ENCODE data around the gene MLST8. TPM values are rescaled to one million over a fixed set of nuclear protein-coding genes. Genes with fewer than 3 reads are reported as not detected.

MLST8 gene
- total RNA-seq, 2 experiments from 2014 or later, result 70.0 to 70.7 TPM

DNA sequence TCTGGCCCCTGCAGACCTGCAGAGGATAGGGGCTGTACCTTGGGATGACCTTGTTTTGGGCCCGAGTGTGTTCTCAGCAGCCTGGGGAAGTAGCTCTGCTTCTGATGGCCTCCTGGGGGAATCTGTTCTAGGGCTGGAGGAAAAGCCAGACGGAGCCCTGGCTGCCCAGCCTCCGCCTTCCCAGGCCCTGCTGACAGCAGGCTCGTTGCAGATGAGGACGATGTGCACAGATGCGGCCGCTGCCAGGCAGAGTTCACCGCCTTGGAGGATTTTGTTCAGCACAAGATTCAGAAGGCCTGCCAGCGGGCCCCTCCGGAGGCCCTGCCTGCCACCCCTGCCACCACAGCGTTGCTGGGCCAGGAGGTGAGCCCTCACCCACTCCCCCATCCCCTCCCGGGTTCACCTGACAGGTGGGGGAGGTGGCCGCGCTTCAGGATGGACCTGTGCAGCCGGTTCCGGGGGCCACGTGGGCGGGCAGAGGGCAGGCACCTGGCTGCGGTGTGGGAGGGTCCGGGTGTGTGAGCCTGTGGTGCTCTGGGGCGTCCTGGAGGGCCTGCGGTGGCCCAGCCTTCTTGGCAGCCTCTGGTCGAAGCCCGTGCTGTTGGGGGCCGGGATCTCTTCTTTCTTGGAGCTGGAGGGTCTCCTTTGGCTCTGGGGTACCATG is 23.0 kb downstream of the MLST8 start:
- Mint-ChIP-seq H3K27me3 (no peaks in the 10 kb centered on the region), H3K9me3 (no peaks in the 10 kb centered on the region), H3K4me1 (ENCODE audit: low read depth) (peaks cover 7% of the 10 kb centered on the region), H3K27ac (no peak overlapping the region), H3K4me3 (no peak overlapping the region), H3K36me3 (ENCODE audit: low read depth) (peaks cover 18% of the 10 kb centered on the region)
- POLR2A ChIA-PET, result no interaction called here
- TF ChIP-seq, protein P1, sequence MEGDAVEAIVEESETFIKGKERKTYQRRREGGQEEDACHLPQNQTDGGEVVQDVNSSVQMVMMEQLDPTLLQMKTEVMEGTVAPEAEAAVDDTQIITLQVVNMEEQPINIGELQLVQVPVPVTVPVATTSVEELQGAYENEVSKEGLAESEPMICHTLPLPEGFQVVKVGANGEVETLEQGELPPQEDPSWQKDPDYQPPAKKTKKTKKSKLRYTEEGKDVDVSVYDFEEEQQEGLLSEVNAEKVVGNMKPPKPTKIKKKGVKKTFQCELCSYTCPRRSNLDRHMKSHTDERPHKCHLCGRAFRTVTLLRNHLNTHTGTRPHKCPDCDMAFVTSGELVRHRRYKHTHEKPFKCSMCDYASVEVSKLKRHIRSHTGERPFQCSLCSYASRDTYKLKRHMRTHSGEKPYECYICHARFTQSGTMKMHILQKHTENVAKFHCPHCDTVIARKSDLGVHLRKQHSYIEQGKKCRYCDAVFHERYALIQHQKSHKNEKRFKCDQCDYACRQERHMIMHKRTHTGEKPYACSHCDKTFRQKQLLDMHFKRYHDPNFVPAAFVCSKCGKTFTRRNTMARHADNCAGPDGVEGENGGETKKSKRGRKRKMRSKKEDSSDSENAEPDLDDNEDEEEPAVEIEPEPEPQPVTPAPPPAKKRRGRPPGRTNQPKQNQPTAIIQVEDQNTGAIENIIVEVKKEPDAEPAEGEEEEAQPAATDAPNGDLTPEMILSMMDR (IDR thresholded peaks at IDR 0.05), result no peak
- CTCF ChIA-PET, result no interaction called here
- ATAC-seq, result no peak
- intact Hi-C loops (cut with micrococcal nuclease), result no loop called here
- DNase-seq, result no peak

DNA sequence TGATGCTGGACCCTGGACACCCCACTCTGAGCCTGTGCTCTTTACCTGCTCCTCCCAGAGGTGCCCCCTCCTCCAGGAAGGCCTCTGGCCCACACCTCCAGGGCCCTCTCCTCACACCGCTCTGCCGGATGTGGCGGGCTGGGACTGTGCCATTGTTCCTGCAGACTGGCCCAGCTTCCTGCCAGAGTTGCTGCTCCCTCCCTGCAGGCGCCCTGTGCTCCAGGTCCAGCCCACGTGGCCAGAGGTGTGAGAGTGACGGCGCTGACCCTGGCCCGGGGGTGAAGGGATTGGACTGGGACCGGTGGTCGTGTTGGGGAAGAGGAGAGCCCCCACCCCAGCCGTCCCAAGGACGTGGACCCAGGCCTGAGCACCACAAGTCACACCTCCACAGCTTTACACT is 23.8 kb downstream of the MLST8 start:
- TF ChIP-seq, protein P1 (IDR thresholded peaks at IDR 0.05), result no peak

DNA sequence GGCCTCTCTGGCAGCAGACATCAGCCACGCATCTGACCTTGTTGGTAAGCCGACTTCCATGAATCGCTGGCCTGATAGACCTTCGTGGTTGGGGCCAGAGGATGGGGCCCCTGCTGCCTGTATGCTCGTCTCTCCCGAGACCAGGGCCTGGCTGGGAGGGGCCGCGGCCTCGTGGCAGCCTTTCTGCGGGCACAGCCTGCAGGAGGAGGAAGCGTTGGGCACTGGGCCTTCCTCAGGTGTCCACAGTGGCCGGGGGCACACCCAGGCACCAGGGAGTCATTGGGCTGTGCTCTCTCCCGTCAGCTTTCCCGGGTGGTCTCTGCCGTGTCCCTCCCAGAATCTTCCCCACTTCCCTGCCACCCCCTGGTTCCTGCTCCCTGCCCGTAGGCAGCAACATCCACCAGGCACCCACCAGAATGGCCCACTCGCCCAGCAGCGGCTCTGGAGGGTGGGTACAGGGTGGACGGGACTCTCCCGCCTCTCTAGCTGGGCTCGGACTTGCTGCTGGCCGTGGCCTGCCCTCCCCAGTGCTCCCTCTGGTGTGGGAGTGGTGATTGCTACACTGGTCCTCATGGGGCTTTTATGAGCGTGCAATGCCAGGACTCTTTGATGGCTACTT is 24.5 kb downstream of the MLST8 start:
- intact Hi-C loops (cut with micrococcal nuclease), result no loop called here
- peaks cover 25% of the 10 kb centered on the region for H3K36me3 Mint-ChIP-seq (ENCODE audit: low read depth)
- no peak for ATAC-seq
- ChIA-PET POLR2A (interaction anchor here (1.2 to 3.4 kb wide), 4 partner anchors 19 to 75 kb away, joined by 4 to 19 read pairs (median 4); partner anchors contain the start of genes BRICD5, ECI1 and TRAF7), CTCF (no interaction called here)
- no peaks in the 10 kb centered on the region for H3K9me3 Mint-ChIP-seq
- H3K27me3 Mint-ChIP-seq, result no peaks in the 10 kb centered on the region
- H3K27ac Mint-ChIP-seq, result no peak overlapping the region
- TF ChIP-seq, protein P1 (IDR thresholded peaks at IDR 0.05), result no peak
- peaks cover 5% of the 10 kb centered on the region for H3K4me1 Mint-ChIP-seq (ENCODE audit: low read depth)
- DNase-seq, result no peak
- no peak overlapping the region for H3K4me3 Mint-ChIP-seq

More for the DNA sequence above, 23.8 kb downstream of the MLST8 start:
- ChIA-PET CTCF (no interaction called here), POLR2A (interaction anchor here (1.6 to 1.8 kb wide), 2 partner anchors 34 to 74 kb away, joined by 4 read pairs; partner anchors contain the start of gene TRAF7)
- ATAC-seq, result no peak
- intact Hi-C loops (cut with micrococcal nuclease), result no loop called here
- peaks cover 21% of the 10 kb centered on the region for H3K36me3 Mint-ChIP-seq (ENCODE audit: low read depth)
- DNase-seq, result no peak
- H3K9me3 Mint-ChIP-seq, result no peaks in the 10 kb centered on the region
- no peaks in the 10 kb centered on the region for H3K27me3 Mint-ChIP-seq
- H3K27ac Mint-ChIP-seq, result no peak overlapping the region
- no peak overlapping the region for H3K4me3 Mint-ChIP-seq
- H3K4me1 Mint-ChIP-seq (ENCODE audit: low read depth), result peaks cover 7% of the 10 kb centered on the region

DNA sequence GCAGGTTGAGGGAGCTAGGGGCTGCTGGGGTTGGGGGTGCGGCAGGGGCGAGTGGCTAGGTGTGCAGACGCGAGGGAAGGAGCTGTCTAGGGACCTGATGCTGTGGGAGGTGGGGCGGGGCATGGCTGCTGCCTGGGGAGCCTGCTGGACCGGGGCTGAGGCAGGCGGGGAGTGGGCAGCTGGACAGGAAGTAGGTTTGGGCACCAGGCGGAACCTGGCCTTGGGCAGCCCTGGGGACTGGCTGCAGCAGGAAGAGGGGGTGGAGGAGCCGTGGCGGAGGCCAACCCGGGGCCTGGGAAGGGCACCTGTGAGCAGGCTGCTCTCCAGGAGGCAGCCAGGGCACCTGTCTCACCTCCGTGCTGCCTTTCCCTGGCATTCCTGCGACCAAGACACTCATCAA is 25.1 kb downstream of the MLST8 start:
- Mint-ChIP-seq H3K4me3 (no peak overlapping the region), H3K9me3 (no peaks in the 10 kb centered on the region), H3K27me3 (no peaks in the 10 kb centered on the region), H3K4me1 (ENCODE audit: low read depth) (peaks cover 5% of the 10 kb centered on the region), H3K27ac (no peak overlapping the region), H3K36me3 (ENCODE audit: low read depth) (peaks cover 31% of the 10 kb centered on the region)
- TF ChIP-seq, protein P1 (IDR thresholded peaks at IDR 0.05), result no peak
- ATAC-seq (no peak), DNase-seq (no peak)
- ChIA-PET CTCF (no interaction called here), POLR2A (interaction anchor here (1.2 to 3.4 kb wide), 4 partner anchors 20 to 75 kb away, joined by 4 to 19 read pairs (median 4); partner anchors contain the start of genes BRICD5, ECI1 and TRAF7)
- intact Hi-C loops (cut with micrococcal nuclease), result no loop called here
